CD4-positive, alpha-beta T cell treated with Interleukin-10 for 1 hour (primary cell): ENCODE results near the gene CYSLTR2.

Experiments used
- DNase-seq: peaks from one replicate; pipeline ENCODE4 v3.0.0-alpha.2; 2020

The CYSLTR2 gene

GRCh38 chr13:48653472-48653939 is at the start of gene CYSLTR2:
CYSLTR2 (plus strand) TSS chr13:48653929; CDS start chr13:48706818, 52,889 bp downstream.
- DNase-seq, result peak; percentile 86

DNA sequence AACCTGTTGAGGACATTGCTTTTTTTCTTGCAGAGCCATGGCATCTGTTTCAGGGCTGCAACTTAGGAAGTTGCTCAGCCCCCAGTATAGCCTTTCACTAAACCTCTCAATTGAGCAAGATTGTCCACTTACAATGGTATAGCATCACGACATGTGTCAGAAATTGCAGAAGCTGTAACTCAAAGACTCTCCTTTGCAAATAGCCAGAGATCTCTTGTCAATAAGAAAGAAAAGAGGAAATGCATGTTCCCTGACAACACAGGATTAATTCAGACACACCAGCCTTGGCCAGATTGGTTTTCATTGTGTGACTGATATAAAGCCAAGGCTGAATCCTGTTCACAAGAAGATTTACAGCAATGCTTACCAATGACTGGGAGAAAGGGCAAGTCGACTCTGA is 38.7 kb upstream of the CYSLTR2 start:
- no peak for DNase-seq

- no peak for DNase-seq
These were observed 34.8 kb upstream of the CYSLTR2 start for GRCh38 chr13:48618937-48619336.

GRCh38 chr13:48621056-48621455 is 32.7 kb upstream of the CYSLTR2 start:
- no peak for DNase-seq

- no peak for DNase-seq
These were observed 29.7 kb upstream of the CYSLTR2 start for GRCh38 chr13:48624016-48624415.

- no peak for DNase-seq
These were observed 28.9 kb upstream of the CYSLTR2 start for GRCh38 chr13:48624858-48625257.

DNA sequence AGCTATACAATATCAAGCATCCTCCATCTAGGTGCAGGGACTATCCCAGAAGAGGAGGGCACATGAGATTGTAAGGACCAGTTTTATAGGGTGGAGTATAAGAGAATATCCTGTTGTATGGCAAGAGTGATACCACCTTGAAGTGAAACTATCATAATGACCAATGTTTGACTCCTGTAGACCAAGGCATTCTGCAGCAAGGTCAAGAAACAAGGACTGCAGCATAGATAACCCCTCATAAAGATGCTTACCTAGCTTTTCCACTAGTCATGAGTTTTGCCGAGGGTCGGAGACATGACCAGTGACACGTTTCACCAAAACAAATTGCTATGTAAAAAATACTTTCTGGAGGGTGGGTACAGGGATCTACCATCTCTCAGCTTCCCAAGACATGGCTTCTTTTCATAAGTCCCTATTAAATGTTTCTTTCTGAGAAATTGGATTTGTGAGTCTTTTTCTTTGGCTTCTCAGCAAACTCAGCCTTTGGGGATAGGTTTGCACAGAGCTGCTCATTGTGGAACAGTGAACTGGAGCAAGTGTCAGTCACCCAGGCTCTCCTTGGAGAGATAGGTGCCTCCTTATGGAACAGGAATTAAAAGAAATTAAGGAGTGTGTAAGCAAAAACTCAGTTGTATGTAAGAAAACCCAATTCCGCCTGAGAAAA is 28.2 kb upstream of the CYSLTR2 start:
- no peak for DNase-seq

GRCh38 chr13:48626077-48626449 is 27.7 kb upstream of the CYSLTR2 start:
- no peak for DNase-seq

- DNase-seq, result no peak
These were observed 26.8 kb upstream of the CYSLTR2 start for GRCh38 chr13:48626726-48627451.

- DNase-seq, result no peak
These were observed 24.5 kb upstream of the CYSLTR2 start for GRCh38 chr13:48629277-48629676.

DNA sequence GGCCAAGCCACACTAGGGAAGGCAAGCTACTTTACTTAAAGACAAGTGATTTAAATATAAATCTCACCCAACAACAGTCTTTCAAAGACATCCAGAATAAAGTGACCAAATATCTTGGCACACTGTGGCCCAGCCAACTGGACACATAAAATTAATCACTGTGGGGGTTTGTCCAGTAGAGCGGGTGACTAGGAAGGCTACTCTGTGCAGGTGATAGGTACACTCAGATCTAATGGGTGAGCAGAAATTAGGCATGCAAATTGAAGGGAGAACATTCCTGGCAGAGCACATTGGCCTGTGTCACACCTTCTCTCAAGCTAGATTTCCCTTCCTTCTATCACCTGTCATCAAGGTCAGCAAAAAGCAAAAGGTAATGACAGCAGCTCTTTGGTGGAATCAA is 23.4 kb upstream of the CYSLTR2 start:
- DNase-seq, result no peak

DNA sequence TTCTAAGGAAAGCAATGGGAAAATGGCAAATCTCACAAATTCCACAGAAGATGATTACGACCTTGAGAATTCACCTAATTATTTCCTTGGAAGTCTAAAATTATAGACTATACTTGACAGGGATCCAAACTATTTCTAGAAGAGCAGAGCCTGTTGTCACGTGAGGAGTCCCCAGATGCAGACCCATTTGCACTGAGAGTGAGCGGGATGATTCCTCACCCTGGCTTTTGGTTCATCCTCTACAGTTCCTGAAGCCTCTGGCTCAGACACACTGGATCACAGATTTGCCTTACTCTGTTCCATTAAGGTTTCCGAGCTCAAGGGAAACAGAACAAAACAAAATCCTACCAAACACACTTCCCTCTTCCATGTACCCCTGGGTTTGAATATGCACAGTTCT is 23.0 kb upstream of the CYSLTR2 start:
- no peak for DNase-seq

GRCh38 chr13:48631441-48631840 is 22.3 kb upstream of the CYSLTR2 start:
- DNase-seq, result no peak

DNA sequence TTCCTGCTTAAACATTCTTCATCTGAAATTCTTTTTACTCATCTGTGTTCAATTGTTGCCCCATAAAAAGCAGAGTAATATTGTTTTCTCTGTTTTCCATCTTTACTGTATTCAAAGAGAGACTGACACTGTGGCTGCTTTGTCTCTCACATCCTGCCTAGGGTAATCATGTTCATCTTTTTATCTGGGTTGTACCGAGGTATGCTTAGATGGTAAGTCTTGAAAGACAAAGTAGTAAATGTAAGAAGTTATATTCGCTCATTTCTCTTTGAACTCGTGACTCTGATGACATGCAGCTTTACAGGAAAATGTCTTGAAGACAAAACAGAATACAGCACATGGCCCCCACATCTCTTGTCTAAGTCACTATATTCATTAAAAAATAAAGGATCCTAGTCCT is 20.0 kb upstream of the CYSLTR2 start:
- no peak for DNase-seq

GRCh38 chr13:48634636-48635035 is 19.1 kb upstream of the CYSLTR2 start:
- DNase-seq, result no peak

- DNase-seq, result no peak
These were observed 18.3 kb upstream of the CYSLTR2 start for GRCh38 chr13:48635478-48635877.

DNA sequence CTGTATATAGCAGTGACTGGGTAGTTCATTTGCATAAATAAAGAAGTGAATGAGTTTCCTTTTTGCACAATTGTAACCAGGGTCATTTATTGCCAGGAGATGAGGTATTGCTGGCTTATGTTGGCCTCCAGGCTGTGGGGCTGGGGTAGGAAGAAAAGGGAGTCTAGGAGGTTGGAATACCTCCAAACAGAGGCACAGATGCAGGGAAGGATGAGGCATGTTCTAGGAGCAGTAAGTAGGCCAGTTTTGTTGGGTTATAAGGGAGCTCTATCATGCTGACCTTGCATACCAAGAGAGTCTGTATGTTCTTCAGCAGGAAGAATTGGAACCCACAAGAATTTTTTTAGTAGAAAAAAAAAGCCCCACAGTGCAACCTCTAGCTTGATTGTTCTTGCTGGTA is 17.2 kb upstream of the CYSLTR2 start:
- no peak for DNase-seq

DNA sequence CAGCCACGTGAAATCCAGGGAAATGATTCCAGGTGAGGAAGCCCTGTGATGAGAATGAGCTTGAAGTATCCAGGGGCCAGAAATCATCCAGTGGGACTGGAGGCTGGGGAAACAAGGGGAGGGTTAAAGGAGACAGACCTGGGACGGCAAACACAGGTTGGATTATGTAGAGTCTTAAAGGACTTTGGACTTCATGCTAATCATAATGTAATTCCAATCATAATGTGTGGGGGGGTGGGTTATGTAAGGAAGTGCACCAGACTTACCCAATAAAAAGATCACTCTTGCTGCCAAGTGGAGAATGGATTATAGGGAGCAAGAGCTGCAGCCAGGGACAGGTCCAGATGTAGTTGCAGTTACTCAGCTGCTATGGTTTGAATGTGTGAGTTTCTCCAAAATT is 16.1 kb upstream of the CYSLTR2 start:
- no peak for DNase-seq

DNA sequence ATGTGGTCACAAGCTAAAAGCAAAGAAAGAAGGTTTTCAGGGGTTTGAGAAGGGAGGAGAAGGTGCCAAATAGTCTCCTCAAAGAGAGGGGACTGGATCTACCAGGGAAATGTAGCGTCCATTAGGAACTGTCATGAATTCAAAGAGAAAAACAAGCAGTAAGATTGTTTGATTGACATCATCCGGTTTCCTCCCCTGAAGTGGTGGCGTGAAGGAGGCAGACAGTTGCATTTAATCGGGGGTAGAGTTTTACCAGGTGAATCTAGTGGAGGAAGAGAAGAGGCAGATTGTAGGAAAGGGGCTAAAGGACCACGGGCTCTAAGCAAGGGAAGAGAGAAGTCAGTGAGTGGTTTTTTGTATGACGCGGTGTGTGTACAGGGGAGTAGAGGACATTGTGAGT is 13.0 kb upstream of the CYSLTR2 start:
- DNase-seq, result no peak

DNA sequence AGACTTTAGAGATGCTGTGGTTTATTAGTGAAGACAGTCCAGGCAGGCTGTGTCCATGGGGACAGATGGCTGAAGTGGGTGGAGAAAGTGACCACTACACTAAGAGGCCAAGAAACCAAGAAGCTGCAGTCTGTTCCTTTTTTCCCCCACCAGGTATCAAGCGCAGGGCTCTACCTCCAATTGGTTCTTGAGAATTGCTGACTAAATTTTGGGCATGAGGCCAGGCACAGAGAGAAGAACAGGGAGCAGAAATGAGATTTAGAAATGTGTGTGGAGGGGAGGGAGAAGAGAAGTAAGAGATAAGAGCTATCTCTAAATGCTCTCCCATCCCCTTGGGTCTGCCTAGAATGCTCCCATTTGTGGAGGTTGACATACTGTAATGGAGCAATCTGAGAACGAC is 12.3 kb upstream of the CYSLTR2 start:
- no peak for DNase-seq

DNA sequence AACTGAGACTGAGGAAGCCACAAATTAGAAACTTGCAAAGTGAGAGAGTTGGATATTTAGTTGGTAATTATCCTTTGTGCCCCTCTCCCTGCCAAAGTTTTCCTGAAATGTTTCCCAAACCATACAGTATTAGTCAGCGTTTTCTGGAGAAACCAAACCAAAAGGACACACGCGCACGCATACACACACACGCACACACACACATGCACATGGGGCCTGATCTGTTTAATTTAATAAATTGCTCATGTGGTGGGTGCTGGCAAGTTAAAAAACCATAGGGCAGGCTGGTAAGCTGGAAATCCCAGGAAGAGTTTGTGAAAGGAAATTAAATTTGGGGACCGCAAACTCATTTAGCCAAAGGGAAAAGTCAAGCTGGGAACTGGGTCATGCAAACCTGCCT is 11.7 kb upstream of the CYSLTR2 start:
- DNase-seq, result no peak

- no peak for DNase-seq
These were observed 10.6 kb upstream of the CYSLTR2 start for GRCh38 chr13:48643159-48643558.

GRCh38 chr13:48644141-48644540 is 9.6 kb upstream of the CYSLTR2 start:
- no peak for DNase-seq

DNA sequence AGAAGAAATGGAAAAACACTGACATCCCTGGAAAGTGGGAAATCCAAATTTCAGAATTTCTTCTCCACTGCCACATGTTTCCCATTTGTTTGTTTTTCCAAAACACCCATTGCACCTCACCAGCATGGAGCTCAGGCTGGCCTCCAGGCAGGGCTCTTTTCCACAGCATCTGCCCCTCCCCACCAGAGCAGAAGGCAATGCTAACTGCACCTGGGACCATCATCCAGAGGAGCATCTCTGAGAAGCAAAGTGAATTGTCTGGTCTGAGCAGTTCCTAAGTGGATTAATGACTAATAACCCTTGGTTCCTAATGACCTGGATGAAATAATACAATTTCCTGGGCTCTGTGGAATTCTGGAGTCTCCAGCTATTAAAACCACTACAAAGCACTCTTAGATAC is 8.8 kb upstream of the CYSLTR2 start:
- DNase-seq, result no peak

DNA sequence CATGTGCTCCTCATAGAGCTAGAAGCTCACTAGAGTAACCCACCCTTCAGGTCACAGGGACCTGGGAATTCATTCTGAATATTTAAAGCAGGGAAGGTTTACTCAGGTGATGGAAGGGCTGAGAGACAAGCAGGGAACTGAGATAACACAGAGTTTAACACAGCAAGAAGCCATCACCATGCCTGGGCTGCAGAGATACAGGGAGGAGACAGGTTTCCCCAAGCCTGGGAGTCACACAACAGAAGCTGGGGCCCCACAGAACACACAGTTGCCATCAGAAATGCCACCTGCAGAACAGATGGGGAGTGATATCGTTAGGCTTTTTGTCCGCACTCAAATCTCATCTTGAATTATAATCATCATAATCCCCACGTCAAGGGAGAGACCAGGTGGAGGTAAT is 7.9 kb upstream of the CYSLTR2 start:
- DNase-seq, result no peak
